Neuronal stem cell (in vitro differentiated cells): Measurements from ENCODE around the gene ANKRD33B.
A peak's percentile ranks its signal among the peaks of the same experiment; 100 is the strongest.

Source experiments
- DNase-seq: peaks from one replicate; pipeline ENCODE4 v3.0.0-alpha.2; 2013; ENCODE audit warnings: low spot score
- H2AFZ ChIP-seq: one replicate; pipeline ENCODE4 v1.6.1; 2013; ENCODE audit warnings: mild to moderate bottlenecking, low read length, inconsistent platforms
- H2AK5ac ChIP-seq: 2 replicates; pipeline ENCODE4 v1.6.1; 2013; ENCODE audit warnings: low read depth, mild to moderate bottlenecking, inconsistent platforms, low read length, moderate library complexity, mixed read lengths
- H2BK120ac ChIP-seq: 2 replicates; pipeline ENCODE4 v1.6.1; 2013; ENCODE audit warnings: low read depth, mild to moderate bottlenecking, inconsistent platforms, low read length, moderate library complexity, mixed read lengths
- H2BK12ac ChIP-seq: one replicate; pipeline ENCODE4 v1.6.1; 2013; ENCODE audit warnings: low read length, inconsistent platforms
- H2BK15ac ChIP-seq: 2 replicates; pipeline ENCODE4 v1.6.1; 2013; ENCODE audit warnings: mild to moderate bottlenecking, low read length, inconsistent platforms, mixed read lengths
- H2BK5ac ChIP-seq: one replicate; pipeline ENCODE4 v1.6.1; 2013; ENCODE audit warnings: inconsistent platforms, mild to moderate bottlenecking, low read length, moderate library complexity
- H3K14ac ChIP-seq: one replicate; pipeline ENCODE4 v1.6.1; 2013; ENCODE audit warnings: low read length, inconsistent platforms
- H3K18ac ChIP-seq: 2 replicates; pipeline ENCODE4 v1.6.1; 2013; ENCODE audit warnings: low read length, inconsistent platforms
- H3K23ac ChIP-seq: 2 replicates; pipeline ENCODE4 v1.6.1; 2013; ENCODE audit warnings: low read depth, mild to moderate bottlenecking, mixed read lengths, low read length, inconsistent platforms; ENCODE audit not compliant: poor library complexity
- H3K27ac ChIP-seq: replicated peaks from 3 replicates; pipeline ENCODE4 v1.5.1; 2013; ENCODE audit warnings: low read length, inconsistent platforms
- H3K27me3 ChIP-seq, 3 experiments: 2 replicates each; pipeline ENCODE4 v1.6.1; 2013; ENCODE audit warnings: low read length in 3 of 3, mild to moderate bottlenecking in 2 of 3, inconsistent platforms in 1 of 3, low read depth in 1 of 3, mixed read lengths in 1 of 3, moderate library complexity in 1 of 3; ENCODE audit not compliant: control insufficient read depth in 3 of 3, insufficient read depth in 3 of 3
- H3K36me3 ChIP-seq, 2 donors: replicated peaks in 1 of 2; 2 replicates each; pipeline ENCODE4 v1.6.1; 2013; ENCODE audit warnings: low read length in 2 of 2; ENCODE audit not compliant: control insufficient read depth in 2 of 2, insufficient read depth in 2 of 2
- H3K4ac ChIP-seq: 2 replicates; pipeline ENCODE4 v1.6.1; 2013; ENCODE audit warnings: inconsistent platforms, mild to moderate bottlenecking, low read length, moderate library complexity
- H3K4me1 ChIP-seq, 2 donors: 1 replicate in 1 of 2; 2 replicates in 1 of 2; pipeline ENCODE4 v1.6.1; 2013; ENCODE audit warnings: low read length in 2 of 2, low read depth in 1 of 2; ENCODE audit not compliant: control insufficient read depth in 2 of 2, insufficient read depth in 1 of 2
- H3K4me2 ChIP-seq: one replicate; pipeline ENCODE4 v1.6.1; 2013; ENCODE audit warnings: mild to moderate bottlenecking, low read length, inconsistent platforms; ENCODE audit not compliant: insufficient read depth, poor library complexity, severe bottlenecking
- H3K4me3 ChIP-seq, 2 donors: 2 replicates each; pipeline ENCODE4 v1.5.1; 2013; ENCODE audit warnings: low read length in 2 of 2, mild to moderate bottlenecking in 2 of 2, inconsistent platforms in 1 of 2, moderate library complexity in 1 of 2
- H3K79me1 ChIP-seq: one replicate; pipeline ENCODE4 v1.6.1; 2013; ENCODE audit warnings: low read depth, mild to moderate bottlenecking, inconsistent platforms, low read length, moderate library complexity
- H3K9ac ChIP-seq: one replicate; pipeline ENCODE4 v1.6.1; 2013; ENCODE audit warnings: mild to moderate bottlenecking, low read depth, low read length, inconsistent platforms; ENCODE audit not compliant: poor library complexity
- H3K9me3 ChIP-seq, 2 donors: replicated peaks in 1 of 2; 2 replicates each; pipeline versions ENCODE3 to v1.6.1; 2013; ENCODE audit warnings: low read length in 2 of 2, mild to moderate bottlenecking in 2 of 2, inconsistent platforms in 1 of 2, low read depth in 1 of 2, mixed read lengths in 1 of 2, moderate library complexity in 1 of 2; ENCODE audit not compliant: control insufficient read depth in 2 of 2, insufficient read depth in 1 of 2
- H4K8ac ChIP-seq: one replicate; pipeline ENCODE4 v1.6.1; 2013; ENCODE audit warnings: low read depth, mild to moderate bottlenecking, inconsistent platforms, low read length, moderate library complexity
- H4K91ac ChIP-seq: one replicate; pipeline ENCODE4 v1.6.1; 2013; ENCODE audit warnings: low read length, low read depth, mild to moderate bottlenecking, inconsistent platforms; ENCODE audit not compliant: poor library complexity
- WGBS, 2 donors: extraction: QIAGEN DNeasy Blood & Tissue Kit; methylation state at CpG; one replicate each; pipeline ENCODE4 v1.1.7; 2013; ENCODE audit warnings: missing lambda C conversion rate in 2 of 2, mixed read lengths in 1 of 2; ENCODE audit not compliant: insufficient read length in 2 of 2, insufficient replicate concordance in 1 of 2; ENCODE audit errors: extremely low coverage in 2 of 2; 5-methylcytosine and 5-hydroxymethylcytosine counted together

Gene ANKRD33B

GRCh38 chr5:10562201-10563109 lies 1.4 kb upstream of the ANKRD33B start:
- Histone ChIP-seq H3K4me3 (peak overlapping the region in 1 of 2 donors; percentile 80), H3K9ac (peak overlapping the region; percentile 81)
- DNase-seq: no peak

GRCh38 chr5:10563110-10563944 lies 543 bp upstream of the ANKRD33B start:
- peaks cover 15 to 67% (median 37%) of the 10 kb centered on the region in 3 experiments for H3K27me3 ChIP-seq

More at GRCh38 chr5:10562201-10563109, 1.4 kb upstream of the ANKRD33B start:
- Histone ChIP-seq H3K27ac (no peak overlapping the region), H2BK15ac (peak overlapping the region; percentile 74), H4K91ac (no peak overlapping the region), H3K9me3 (no peaks in the 10 kb centered on the region), H2BK120ac (peak overlapping the region; percentile 38), H3K27me3 (peaks cover 15 to 75% (median 37%) of the 10 kb centered on the region in 3 experiments), H3K79me1 (no peaks in the 10 kb centered on the region), H2AK5ac (peak overlapping the region; percentile 81), H3K23ac (peak overlapping the region; percentile 57), H3K4ac (no peak overlapping the region), H3K14ac (no peak overlapping the region), H4K8ac (no peak overlapping the region), H3K18ac (peak overlapping the region; percentile 87), H3K4me2 (peak overlapping the region; percentile 96), H2BK12ac (no peak overlapping the region), H2AFZ (peak overlapping the region; percentile 99), H3K4me1 (peaks cover 17 to 25% of the 10 kb centered on the region in 2 donors), H2BK5ac (peak overlapping the region; percentile 88), H3K36me3 (no peaks in the 10 kb centered on the region)
- no CpG with 5 or more reads among the region's 45 CpGs for WGBS, 2 donors

GRCh38 chr5:10564838-10565784 lies 1.2 kb downstream of the ANKRD33B start:
- Histone ChIP-seq H3K79me1 (no peaks in the 10 kb centered on the region), H3K27ac (no peak overlapping the region), H2AK5ac (peak overlapping the region; percentile 82), H3K18ac (peak overlapping the region; percentile 98), H4K91ac (no peak overlapping the region), H2BK120ac (no peak overlapping the region), H2BK12ac (peak overlapping the region; percentile 78), H4K8ac (no peak overlapping the region), H3K4me3 (peak overlapping the region; percentile 89 to 96), H2BK15ac (peak overlapping the region; percentile 62), H3K4me2 (peak overlapping the region; percentile 96), H3K27me3 (peaks cover 15 to 49% (median 37%) of the 10 kb centered on the region in 3 experiments), H2AFZ (peak overlapping the region; percentile 99), H2BK5ac (no peak overlapping the region), H3K9me3 (no peaks in the 10 kb centered on the region), H3K36me3 (no peaks in the 10 kb centered on the region), H3K4ac (no peak overlapping the region), H3K23ac (peak overlapping the region; percentile 89), H3K4me1 (peaks cover 20 to 25% of the 10 kb centered on the region in 2 donors), H3K14ac (no peak overlapping the region), H3K9ac (peak overlapping the region; percentile 92)
- DNase-seq: no peak
- no CpG with 5 or more reads among the region's 61 CpGs for WGBS, 2 donors

More at GRCh38 chr5:10563110-10563944, 543 bp upstream of the ANKRD33B start:
- no peaks in the 10 kb centered on the region for H3K79me1 ChIP-seq
- H3K36me3 ChIP-seq: no peaks in the 10 kb centered on the region
- H2AFZ ChIP-seq: peak overlapping the region; percentile 99
- H3K9ac ChIP-seq: peak overlapping the region; percentile 84
- H3K18ac ChIP-seq: peak overlapping the region; percentile 89
- peak overlapping the region; percentile 80 to 89 for H3K4me3 ChIP-seq
- no peak overlapping the region for H3K4ac ChIP-seq
- H2BK15ac ChIP-seq: peak overlapping the region; percentile 74
- H3K4me1 ChIP-seq: peaks cover 20 to 25% of the 10 kb centered on the region in 2 donors
- peak overlapping the region; percentile 47 for H3K14ac ChIP-seq
- peak overlapping the region; percentile 43 for H2BK120ac ChIP-seq
- no peak overlapping the region for H4K8ac ChIP-seq
- H2BK12ac ChIP-seq: no peak overlapping the region
- H2AK5ac ChIP-seq: peak overlapping the region; percentile 81
- no CpG with 5 or more reads among the region's 76 CpGs for WGBS, 2 donors
- no peaks in the 10 kb centered on the region for H3K9me3 ChIP-seq
- peak overlapping the region; percentile 57 for H3K23ac ChIP-seq
- peak overlapping the region; percentile 88 for H2BK5ac ChIP-seq
- H4K91ac ChIP-seq: no peak overlapping the region
- peak; percentile 42 for DNase-seq
- H3K4me2 ChIP-seq: peak overlapping the region; percentile 96
- no peak overlapping the region for H3K27ac ChIP-seq
